DOHH2 (cell line): Measurements from ENCODE around the gene ZNF622.

ENCODE experiments used
- H3F3A ChIP-seq: fragments of 200-600 bp; sonication (generic), shearing (Covaris generic); 2 replicates; pipeline ENCODE4 v1.6.0; 2016; ENCODE audit warnings: antibody characterized with exemption, mild to moderate bottlenecking; ENCODE audit not compliant: control insufficient read depth, insufficient read depth
- H3K27ac ChIP-seq: fragments of 200-600 bp; sonication (generic); 2 replicates; pipeline ENCODE4 v1.5.1; 2014; ENCODE audit warnings: low read depth, mild to moderate bottlenecking, low read length, moderate library complexity
- H3K27me3 ChIP-seq: fragments of 200-600 bp; sonication (generic); 2 replicates; pipeline ENCODE4 v1.6.1; 2014; ENCODE audit warnings: mild to moderate bottlenecking, low read length, mixed read lengths; ENCODE audit not compliant: control insufficient read depth
- H3K36me3 ChIP-seq: fragments of 200-600 bp; sonication (generic); 2 replicates; pipeline ENCODE4 v1.6.1; 2014; ENCODE audit warnings: mild to moderate bottlenecking, low read length, moderate library complexity, mixed read lengths; ENCODE audit not compliant: control insufficient read depth
- H3K4me1 ChIP-seq: fragments of 200-600 bp; sonication (generic); 2 replicates; pipeline ENCODE4 v1.6.1; 2014; ENCODE audit warnings: mild to moderate bottlenecking, low read length, mixed read lengths; ENCODE audit not compliant: control insufficient read depth
- H3K4me2 ChIP-seq: fragments of 200-600 bp; sonication (generic); 2 replicates; pipeline ENCODE4 v1.6.0; 2014; ENCODE audit warnings: mild to moderate bottlenecking, low read length, moderate library complexity
- H3K4me3 ChIP-seq: fragments of 200-600 bp; sonication (generic); 2 replicates; pipeline ENCODE4 v1.5.1; 2014; ENCODE audit warnings: mild to moderate bottlenecking, low read length, mixed read lengths
- H3K79me2 ChIP-seq: fragments of 200-600 bp; sonication (generic); 2 replicates; pipeline ENCODE4 v1.6.1; 2014; ENCODE audit warnings: mild to moderate bottlenecking, low read length, mixed read lengths; ENCODE audit not compliant: control insufficient read depth
- H3K9me2 ChIP-seq: fragments of 200-600 bp; sonication (generic); replicated peaks from 2 replicates; pipeline ENCODE4 v1.6.1; 2014; ENCODE audit warnings: mild to moderate bottlenecking, low read length, mixed read lengths; ENCODE audit not compliant: control insufficient read depth
- H3K9me3 ChIP-seq: fragments of 200-600 bp; sonication (generic); 2 replicates; pipeline ENCODE4 v1.6.1; 2014; ENCODE audit warnings: antibody characterized with exemption, low read length, mixed read lengths; ENCODE audit not compliant: control insufficient read depth, insufficient read depth
- H4K20me1 ChIP-seq: fragments of 200-600 bp; sonication (generic); 2 replicates; pipeline ENCODE4 v1.6.0; 2014; ENCODE audit warnings: low read depth, mild to moderate bottlenecking, antibody characterized with exemption, low read length, moderate library complexity; ENCODE audit not compliant: control insufficient read depth, insufficient read depth
- EZH2phosphoT487 ChIP-seq: fragments of 200-600 bp; sonication (generic); IDR thresholded peaks from 2 replicates; pipeline ENCODE4 v1.6.1; 2017; ENCODE audit warnings: borderline replicate concordance, mild to moderate bottlenecking, antibody characterized with exemption, low read length, moderate library complexity, mixed read lengths
- TF ChIP-seq, protein P1 (sequence below): fragments of 200-600 bp; sonication (generic); IDR thresholded peaks from one replicate; pipeline ENCODE4 v1.5.1; 2014; ENCODE audit warnings: antibody characterized with exemption, mild to moderate bottlenecking, low read depth, low read length; ENCODE audit not compliant: poor library complexity, severe bottlenecking

ZNF622 gene

DNA sequence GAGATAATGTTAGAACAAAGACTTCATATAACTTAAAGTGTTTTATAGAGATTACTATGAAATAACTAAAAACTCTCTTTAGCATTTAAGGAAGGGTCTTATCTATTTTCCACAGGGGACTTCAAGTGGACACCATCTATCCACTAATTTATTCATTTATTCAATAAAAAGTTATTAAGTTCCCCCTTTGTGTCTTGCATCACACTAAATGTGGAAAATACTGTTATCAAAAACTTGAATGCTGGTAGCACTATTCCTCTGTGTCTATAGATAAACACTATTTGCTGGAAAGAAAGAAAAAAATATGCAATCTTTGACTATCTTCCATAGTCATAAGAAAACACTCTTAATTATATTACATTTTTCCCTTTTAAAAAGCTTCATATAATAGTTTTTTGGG, 20.1 kb upstream of the ZNF622 start:
- Histone ChIP-seq H4K20me1 (no peaks in the 10 kb centered on the region), H3K27ac (no peak overlapping the region), H3K79me2 (no peaks in the 10 kb centered on the region), H3F3A (no peaks in the 10 kb centered on the region), H3K27me3 (peaks cover 5% of the 10 kb centered on the region), H3K9me3 (no peaks in the 10 kb centered on the region), H3K9me2 (no peaks in the 10 kb centered on the region), H3K4me3 (no peak overlapping the region), H3K36me3 (no peaks in the 10 kb centered on the region), H3K4me2 (no peak overlapping the region), H3K4me1 (no peaks in the 10 kb centered on the region)
- TF ChIP-seq, protein P1, sequence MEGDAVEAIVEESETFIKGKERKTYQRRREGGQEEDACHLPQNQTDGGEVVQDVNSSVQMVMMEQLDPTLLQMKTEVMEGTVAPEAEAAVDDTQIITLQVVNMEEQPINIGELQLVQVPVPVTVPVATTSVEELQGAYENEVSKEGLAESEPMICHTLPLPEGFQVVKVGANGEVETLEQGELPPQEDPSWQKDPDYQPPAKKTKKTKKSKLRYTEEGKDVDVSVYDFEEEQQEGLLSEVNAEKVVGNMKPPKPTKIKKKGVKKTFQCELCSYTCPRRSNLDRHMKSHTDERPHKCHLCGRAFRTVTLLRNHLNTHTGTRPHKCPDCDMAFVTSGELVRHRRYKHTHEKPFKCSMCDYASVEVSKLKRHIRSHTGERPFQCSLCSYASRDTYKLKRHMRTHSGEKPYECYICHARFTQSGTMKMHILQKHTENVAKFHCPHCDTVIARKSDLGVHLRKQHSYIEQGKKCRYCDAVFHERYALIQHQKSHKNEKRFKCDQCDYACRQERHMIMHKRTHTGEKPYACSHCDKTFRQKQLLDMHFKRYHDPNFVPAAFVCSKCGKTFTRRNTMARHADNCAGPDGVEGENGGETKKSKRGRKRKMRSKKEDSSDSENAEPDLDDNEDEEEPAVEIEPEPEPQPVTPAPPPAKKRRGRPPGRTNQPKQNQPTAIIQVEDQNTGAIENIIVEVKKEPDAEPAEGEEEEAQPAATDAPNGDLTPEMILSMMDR, result no peak
- TF ChIP-seq EZH2phosphoT487, result no peak

DNA sequence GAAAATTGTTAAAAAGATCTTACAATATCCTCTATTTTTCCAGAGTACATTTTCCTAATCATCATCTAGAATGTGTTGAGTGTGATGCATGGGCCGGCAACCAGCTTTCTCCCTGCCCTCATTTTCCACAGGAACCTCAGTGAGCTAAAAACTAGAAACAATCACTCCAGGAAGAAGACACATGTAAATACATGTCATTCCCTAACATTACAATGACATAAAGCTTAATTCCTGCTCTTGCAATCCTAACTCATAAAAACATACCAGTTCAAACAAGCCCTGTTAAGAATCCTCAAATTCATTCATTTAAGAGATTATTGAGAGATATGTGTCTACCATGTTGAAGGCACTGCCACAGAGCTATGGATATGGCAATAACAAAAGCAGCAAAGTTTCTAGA, 18.5 kb upstream of the ZNF622 start:
- no peaks in the 10 kb centered on the region for H3K9me3 ChIP-seq
- no peaks in the 10 kb centered on the region for H3K36me3 ChIP-seq
- H4K20me1 ChIP-seq, result no peaks in the 10 kb centered on the region
- no peaks in the 10 kb centered on the region for H3K4me1 ChIP-seq
- H3K79me2 ChIP-seq, result no peaks in the 10 kb centered on the region
- no peaks in the 10 kb centered on the region for H3K9me2 ChIP-seq
- no peak overlapping the region for H3K27ac ChIP-seq
- peaks cover 5% of the 10 kb centered on the region for H3K27me3 ChIP-seq
- no peaks in the 10 kb centered on the region for H3F3A ChIP-seq
- TF ChIP-seq EZH2phosphoT487, result no peak
- TF ChIP-seq, protein P1, result no peak
- H3K4me3 ChIP-seq, result no peak overlapping the region
- H3K4me2 ChIP-seq, result no peak overlapping the region

DNA sequence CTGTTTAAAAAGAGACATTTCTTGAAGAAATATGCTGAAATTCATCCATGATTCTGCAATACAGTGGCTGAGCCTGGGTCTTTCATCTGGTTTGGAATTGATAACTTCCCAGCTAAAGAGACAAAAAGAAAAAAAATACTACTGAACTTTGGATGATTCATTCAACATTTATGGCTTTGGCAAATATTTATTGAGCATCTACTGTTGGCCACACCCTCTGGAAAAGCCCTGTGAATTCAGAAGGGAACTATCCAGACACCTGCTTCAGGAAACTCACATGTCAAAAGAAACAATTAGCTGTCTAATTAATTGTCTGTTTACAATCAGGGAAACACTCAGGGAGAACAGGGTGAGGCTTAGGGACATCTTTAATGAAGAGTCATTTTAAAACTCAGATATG, 17.8 kb upstream of the ZNF622 start:
- no peak overlapping the region for H3K27ac ChIP-seq
- no peaks in the 10 kb centered on the region for H3F3A ChIP-seq
- no peaks in the 10 kb centered on the region for H3K9me2 ChIP-seq
- TF ChIP-seq, protein P1, result no peak
- no peak for TF ChIP-seq EZH2phosphoT487
- H4K20me1 ChIP-seq, result no peaks in the 10 kb centered on the region
- H3K4me1 ChIP-seq, result no peaks in the 10 kb centered on the region
- no peaks in the 10 kb centered on the region for H3K36me3 ChIP-seq
- peaks cover 5% of the 10 kb centered on the region for H3K27me3 ChIP-seq
- no peak overlapping the region for H3K4me2 ChIP-seq
- H3K79me2 ChIP-seq, result no peaks in the 10 kb centered on the region
- no peak overlapping the region for H3K4me3 ChIP-seq
- no peaks in the 10 kb centered on the region for H3K9me3 ChIP-seq

DNA sequence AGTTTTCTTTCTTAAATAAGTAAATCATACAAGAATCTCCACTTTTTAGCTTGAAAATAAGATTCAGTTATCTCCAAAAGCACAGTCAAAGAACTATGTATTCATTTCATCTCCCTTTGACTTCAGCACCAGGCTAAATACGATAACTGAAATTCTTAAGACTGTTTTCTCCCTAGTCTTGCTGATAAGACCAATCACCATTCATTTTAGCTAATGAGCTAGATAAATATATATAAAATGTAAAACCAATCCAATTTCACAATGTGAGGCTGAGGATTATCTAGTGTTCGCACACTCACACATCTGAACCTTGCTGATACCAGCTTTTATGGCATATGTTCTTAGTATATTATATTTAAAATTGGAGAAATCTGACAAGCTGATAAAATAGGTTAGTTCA, 17.3 kb upstream of the ZNF622 start:
- Histone ChIP-seq H3K79me2 (no peaks in the 10 kb centered on the region), H3K27ac (no peak overlapping the region), H3K9me2 (no peaks in the 10 kb centered on the region), H3F3A (no peaks in the 10 kb centered on the region), H3K4me3 (no peak overlapping the region), H3K27me3 (peaks cover 5% of the 10 kb centered on the region), H3K36me3 (no peaks in the 10 kb centered on the region), H4K20me1 (no peaks in the 10 kb centered on the region), H3K4me1 (no peaks in the 10 kb centered on the region), H3K9me3 (no peaks in the 10 kb centered on the region), H3K4me2 (no peak overlapping the region)
- TF ChIP-seq, protein P1, result no peak
- no peak for TF ChIP-seq EZH2phosphoT487
